NOMO-1 treated with DMSO at 0.1 percent for 48 hours (cell line): ENCODE results near the gene GNLY.
A peak's percentile ranks its signal among the peaks of the same experiment; 100 is the strongest.

Experiments
- DNase-seq: peaks from one replicate; lab custom pipeline; 2025; ENCODE audit not compliant: unreplicated experiment; lab: John Stamatoyannopoulos, UW

The GNLY gene

GRCh38 chr2:85725451-85725850 lies 31.3 kb downstream of the GNLY start:
- DNase-seq: no peak

- no peak for DNase-seq
Measured at GRCh38 chr2:85727798-85728197, 33.6 kb downstream of the GNLY start.

- no peak for DNase-seq
Measured at GRCh38 chr2:85728342-85728741, 34.2 kb downstream of the GNLY start.

- peak; percentile 57 for DNase-seq
Measured at GRCh38 chr2:85728883-85729824, 35.0 kb downstream of the GNLY start.

- no peak for DNase-seq
Measured at GRCh38 chr2:85729825-85730510, 35.8 kb downstream of the GNLY start.

GRCh38 chr2:85730686-85731230 lies 36.6 kb downstream of the GNLY start:
- DNase-seq: no peak

GRCh38 chr2:85731606-85732005 lies 37.4 kb downstream of the GNLY start:
- no peak for DNase-seq

GRCh38 chr2:85732467-85733120 lies 38.4 kb downstream of the GNLY start:
- no peak for DNase-seq

GRCh38 chr2:85733121-85733960 lies 39.2 kb downstream of the GNLY start:
- DNase-seq: no peak

- DNase-seq: no peak
Measured at GRCh38 chr2:85734015-85734414, 39.9 kb downstream of the GNLY start.

GRCh38 chr2:85734942-85735608 lies 40.9 kb downstream of the GNLY start:
- DNase-seq: no peak

- no peak for DNase-seq
Measured at GRCh38 chr2:85735691-85736090, 41.5 kb downstream of the GNLY start.

- no peak for DNase-seq
Measured at GRCh38 chr2:85736456-85737355, 42.5 kb downstream of the GNLY start.

- no peak for DNase-seq
Measured at GRCh38 chr2:85737481-85737880, 43.3 kb downstream of the GNLY start.

- no peak for DNase-seq
Measured at GRCh38 chr2:85737961-85738360, 43.8 kb downstream of the GNLY start.

- DNase-seq: no peak
Measured at GRCh38 chr2:85740193-85740592, 46.0 kb downstream of the GNLY start.

- DNase-seq: no peak
Measured at GRCh38 chr2:85741211-85741832, 47.2 kb downstream of the GNLY start.

GRCh38 chr2:85741833-85742455 lies 47.8 kb downstream of the GNLY start:
- DNase-seq: no peak
